K562 (cell line): ENCODE measurements around the gene ZFAND6. TPM values are rescaled to one million over a fixed set of nuclear protein-coding genes. Genes with fewer than 3 reads are reported as not detected.

ENCODE experiments used
- ATF1 ChIP-seq, 2 experiments: fragments of 450-650 bp in 1 of 2; IDR thresholded peaks; 2 replicates each; pipeline ENCODE4 v1.6.1; 2016; ENCODE audit warnings: missing compliant biosample characterization in 1 of 2, missing genetic modification characterization in 1 of 2
- BCL6 ChIP-seq: fragments of 250-450 bp; sonication (Bioruptor Pico); IDR thresholded peaks from 2 replicates; pipeline ENCODE4 v1.4.0; 2020
- BCOR ChIP-seq: fragments of 450-650 bp; IDR thresholded peaks from 2 replicates; pipeline ENCODE4 v1.6.1; 2016
- BHLHE40 ChIP-seq: IDR thresholded peaks from 2 replicates; pipeline ENCODE4 v1.6.1; 2011; ENCODE audit warnings: low read length, improper control_type of control experiment
- BRF1 ChIP-seq: IDR thresholded peaks from 3 replicates; pipeline ENCODE4 v1.6.1; 2011; ENCODE audit warnings: borderline replicate concordance, mild to moderate bottlenecking; ENCODE audit not compliant: insufficient read length; ENCODE audit errors: extremely low read depth
- CAMTA2 ChIP-seq: fragments of 250-450 bp; sonication (Bioruptor Pico); conservative IDR thresholded peaks from 2 replicates; pipeline ENCODE4 v1.5.1; 2022
- CBFA2T2 ChIP-seq: fragments of 450-650 bp; conservative IDR thresholded peaks from 2 replicates; pipeline ENCODE4 v1.6.1; 2017; ENCODE audit warnings: mild to moderate bottlenecking
- CBX1 ChIP-seq: sonication (generic); IDR thresholded peaks from 2 replicates; pipeline ENCODE4 v1.6.1; 2016; ENCODE audit warnings: antibody characterized with exemption, low read depth, mild to moderate bottlenecking
- CGGBP1 ChIP-seq: fragments of 250-450 bp; sonication (Bioruptor Pico); IDR thresholded peaks from 2 replicates; pipeline ENCODE4 v1.9.0; 2021; ENCODE audit warnings: mild to moderate bottlenecking
- ELF4 ChIP-seq: fragments of 450-650 bp; formaldehyde crosslinking; IDR thresholded peaks from 2 replicates; pipeline ENCODE4 v1.4.0; 2022; ENCODE audit warnings: missing genetic modification characterization
- FOSL1 ChIP-seq: fragments of 200-800 bp; sonication (Bioruptor generic); conservative IDR thresholded peaks from 2 replicates; pipeline ENCODE4 v1.6.1; 2016; ENCODE audit warnings: missing genetic modification characterization, missing compliant biosample characterization
- FOXJ3 ChIP-seq: sonication (generic); formaldehyde crosslinking; IDR thresholded peaks from 2 replicates; pipeline ENCODE4 v1.4.0; 2020; ENCODE audit warnings: mild to moderate bottlenecking, missing genetic modification reagents
- FOXK2 ChIP-seq, 2 experiments: fragments of 450-650 bp; IDR thresholded peaks in 1 of 2; conservative IDR thresholded peaks in 1 of 2; 2 replicates each; pipeline ENCODE4 v1.6.1; 2016; ENCODE audit warnings: low read depth in 2 of 2, mild to moderate bottlenecking in 1 of 2
- GABPB2 ChIP-seq: fragments of 250-450 bp; sonication (Bioruptor Pico); conservative IDR thresholded peaks from 2 replicates; pipeline ENCODE4 v1.5.1; 2021; ENCODE audit warnings: mild to moderate bottlenecking
- HMG20B ChIP-seq: fragments of 250-450 bp; sonication (Bioruptor Pico); IDR thresholded peaks from 2 replicates; pipeline ENCODE4 v1.5.0; 2021; ENCODE audit warnings: mild to moderate bottlenecking
- KAT2B ChIP-seq: IDR thresholded peaks from one replicate; pipeline ENCODE4 v1.6.1; 2012; ENCODE audit warnings: low read depth, mild to moderate bottlenecking, control low read depth, inconsistent platforms, low read length, moderate library complexity
- L3MBTL2 ChIP-seq: fragments of 450-650 bp; IDR thresholded peaks from 2 replicates; pipeline ENCODE4 v1.6.1; 2016; ENCODE audit warnings: mild to moderate bottlenecking, moderate library complexity
- LARP7 ChIP-seq: fragments of 450-650 bp; IDR thresholded peaks from 2 replicates; pipeline ENCODE4 v1.6.1; 2016
- MTA2 ChIP-seq: fragments of 450-650 bp; IDR thresholded peaks from 2 replicates; pipeline ENCODE4 v1.6.1; 2016; ENCODE audit warnings: low read depth
- NFYB ChIP-seq: IDR thresholded peaks from 2 replicates; pipeline ENCODE4 v1.6.1; 2011; ENCODE audit warnings: mild to moderate bottlenecking, moderate library complexity; ENCODE audit not compliant: insufficient read length; ENCODE audit errors: extremely low read depth
- PCBP2 ChIP-seq: fragments of 200-400 bp; formaldehyde crosslinking; IDR thresholded peaks from 2 replicates; pipeline ENCODE4 v1.6.1; 2018; ENCODE audit warnings: low read length, low read depth, mild to moderate bottlenecking, moderate library complexity; ENCODE audit not compliant: poor library complexity, severe bottlenecking
- POU5F1 ChIP-seq: fragments of 150-350 bp; IDR thresholded peaks from 2 replicates; pipeline ENCODE4 v1.6.1; 2014; ENCODE audit warnings: borderline replicate concordance, low read length, low read depth, mild to moderate bottlenecking; ENCODE audit not compliant: partially characterized antibody
- PTBP1 ChIP-seq: fragments of 200-400 bp; formaldehyde crosslinking; IDR thresholded peaks from 2 replicates; pipeline ENCODE4 v1.6.1; 2017; ENCODE audit warnings: low read depth, low read length
- RBFOX2 ChIP-seq: fragments of 200-400 bp; formaldehyde crosslinking; IDR thresholded peaks from 2 replicates; pipeline ENCODE4 v1.6.1; 2017; ENCODE audit warnings: low read depth, mild to moderate bottlenecking, low read length, moderate library complexity
- RBM22 ChIP-seq: fragments of 200-400 bp; formaldehyde crosslinking; IDR thresholded peaks from 2 replicates; pipeline ENCODE4 v1.6.1; 2018; ENCODE audit warnings: low read length, low read depth; ENCODE audit not compliant: poor library complexity, severe bottlenecking
- RBM39 ChIP-seq: fragments of 200-400 bp; formaldehyde crosslinking; optimal IDR thresholded peaks from 2 replicates; pipeline ENCODE3; 2018; ENCODE audit warnings: low read depth, low read length
- RCOR1 ChIP-seq, 2 experiments: IDR thresholded peaks; 2 replicates each; pipeline ENCODE4 v1.6.1; 2012; ENCODE audit warnings: low read depth in 2 of 2, low read length in 2 of 2, borderline replicate concordance in 1 of 2, improper control_type of control experiment in 1 of 2
- SMARCA4 ChIP-seq: fragments of 450-650 bp; IDR thresholded peaks from 2 replicates; pipeline ENCODE4 v1.6.1; 2016
- TAF15 ChIP-seq: fragments of 200-400 bp; formaldehyde crosslinking; IDR thresholded peaks from 2 replicates; pipeline ENCODE4 v1.6.1; 2017; ENCODE audit warnings: mild to moderate bottlenecking, low read depth, low read length, moderate library complexity
- ZNF23 ChIP-seq: fragments of 250-450 bp; sonication (Bioruptor Pico); IDR thresholded peaks from 2 replicates; pipeline ENCODE4 v1.4.0; 2020; ENCODE audit warnings: mild to moderate bottlenecking
- ZNF324 ChIP-seq: fragments of 250-450 bp; sonication (Bioruptor Pico); IDR thresholded peaks from 2 replicates; pipeline ENCODE4 v1.4.0; 2020; ENCODE audit warnings: mild to moderate bottlenecking
- ZNF551 ChIP-seq: fragments of 250-450 bp; sonication (Bioruptor Pico); IDR thresholded peaks from 2 replicates; pipeline ENCODE4 v1.5.0; 2021; ENCODE audit warnings: mild to moderate bottlenecking, moderate library complexity
- ZNF76 ChIP-seq: fragments of 250-450 bp; sonication (Bioruptor Pico); IDR thresholded peaks from 2 replicates; pipeline ENCODE4 v1.4.0; 2020; ENCODE audit warnings: mild to moderate bottlenecking, moderate library complexity, borderline replicate concordance
- ZNF785 ChIP-seq: fragments of 250-450 bp; sonication (Bioruptor Pico); IDR thresholded peaks from 2 replicates; pipeline ENCODE4 v1.4.0; 2020; ENCODE audit warnings: mild to moderate bottlenecking
- ZZZ3 ChIP-seq: fragments of 450-650 bp; IDR thresholded peaks from 2 replicates; pipeline ENCODE4 v1.6.1; 2016; ENCODE audit warnings: antibody characterized with exemption, mild to moderate bottlenecking, moderate library complexity
- polyA plus RNA-seq, 8 experiments: library from polyadenylated mRNA; depleted of rRNA in 4 of 8; stranded (reverse) in 5 of 8; unstranded in 3 of 8; fragments of >200 nt; fragmentation: Nextera tagmentation in 2 of 8; fragmentation: Illumina TruSeq in 1 of 8; extraction: Ambion mirVana in 2 of 8; extraction: Trizol in 1 of 8; gene quantifications; 2 replicates each; pipeline versions ENCODE4 v1.2.1 to v1.2.3, GENCODE V29; 2011 to 2014; ENCODE audit warnings: inconsistent platforms in 1 of 8, missing spikeins in 1 of 8
- total RNA-seq, 7 experiments: library from RNA; depleted of rRNA in 6 of 7; stranded (reverse); fragments of >200 nt in 6 of 7; fragmentation: Illumina TruSeq in 2 of 7; extraction: Trizol in 2 of 7; gene quantifications; 2 replicates each; pipeline versions ENCODE4 v1.2.1 to v1.2.3, GENCODE V29; 2011 to 2021; ENCODE audit warnings: low replicate concordance in 1 of 7

Gene ZFAND6
- total and polyA plus RNA-seq, 9 of the 15 experiments (the other 6 are each of a cell fraction or from before 2014, with no cell fraction given) = 53.9 to 206 (median 88.9) TPM

GRCh38 chr15:80072285-80072994 is 13.0 kb downstream of the ZFAND6 start (continued):
- TF ChIP-seq BCL6 (CRISPR knock-in tag) (no peak), BCOR (no peak), ELF4 (CRISPR knock-in tag) (no peak), CGGBP1 (CRISPR knock-in tag) (no peak), L3MBTL2 (no peak), CBFA2T2 (no peak), TAF15 (no peak), FOXJ3 (no peak), RBM22 (no peak), KAT2B (no peak), GABPB2 (CRISPR knock-in tag) (no peak), MTA2 (no peak), RBM39 (no peak), RBFOX2 (no peak), ZNF76 (CRISPR knock-in tag) (no peak), ZZZ3 (no peak), ZNF324 (CRISPR knock-in tag) (no peak), PTBP1 (no peak), ZNF785 (no peak), ZNF23 (CRISPR knock-in tag) (no peak), NFYB (peak; percentile 66), LARP7 (no peak), HMG20B (CRISPR knock-in tag) (no peak), BRF1 (no peak), FOSL1 (tag) (0 out of 2 replicates have a peak, but pooled peaks have one; percentile 17), CBX1 (no peak), BHLHE40 (no peak), PCBP2 (no peak), FOXK2 (conservative IDR thresholded peaks at IDR 0.05 in 1 of 2, IDR thresholded peaks at IDR 0.05 in 1 of 2; ENCODE audit: low read depth in 2 of 2) (no peak), RCOR1 (IDR thresholded peaks at IDR 0.05; ENCODE audit: borderline replicate concordance in 1 of 2, low read depth in 2 of 2, low read length in 2 of 2) (peak in 1 of 2 experiments; percentile 8; a peak in 1 of 4 replicates), SMARCA4 (no peak), ZNF551 (CRISPR knock-in tag) (no peak), ATF1 (CRISPR knock-in tag; IDR thresholded peaks at IDR 0.05) (no peak), ATF1 (tag; IDR thresholded peaks at IDR 0.05) (0 out of 2 replicates have a peak, but pooled peaks have one; percentile 23), POU5F1 (no peak), CAMTA2 (CRISPR knock-in tag) (no peak)
